WERI-Rb-1 (cell line): Measurements from ENCODE around the gene HORMAD2.

Experiments used
- DNase-seq: peaks from one replicate; pipeline ENCODE4 v3.0.0-alpha.2; 2020
- H3K27ac ChIP-seq: fragments of 250-450 bp; sonication (Bioruptor Pico); 2 replicates; pipeline ENCODE4 v1.5.1; 2020; ENCODE audit warnings: mild to moderate bottlenecking, moderate library complexity
- H3K27me3 ChIP-seq: fragments of 250-450 bp; sonication (Bioruptor Pico); 2 replicates; pipeline ENCODE4 v1.5.1; 2021; ENCODE audit warnings: mild to moderate bottlenecking, low read depth, moderate library complexity; ENCODE audit not compliant: insufficient read depth, severe bottlenecking
- H3K36me3 ChIP-seq: fragments of 250-450 bp; sonication (Bioruptor Pico); 2 replicates; pipeline ENCODE4 v1.5.1; 2020; ENCODE audit warnings: mild to moderate bottlenecking, moderate library complexity
- H3K4me3 ChIP-seq: 2 replicates; pipeline ENCODE4 v1.5.1; 2011; ENCODE audit warnings: low read depth, mild to moderate bottlenecking, control low read depth, low read length
- H3K9me3 ChIP-seq: fragments of 250-450 bp; sonication (Bioruptor Pico); 2 replicates; pipeline ENCODE4 v1.5.1; 2021; ENCODE audit warnings: mild to moderate bottlenecking, moderate library complexity; ENCODE audit not compliant: severe bottlenecking
- TF ChIP-seq, protein P1 (sequence below): IDR thresholded peaks from 2 replicates; pipeline ENCODE4 v1.5.1; 2011; ENCODE audit warnings: low read depth, mild to moderate bottlenecking, control low read depth, inconsistent platforms, low read length

Gene HORMAD2

DNA sequence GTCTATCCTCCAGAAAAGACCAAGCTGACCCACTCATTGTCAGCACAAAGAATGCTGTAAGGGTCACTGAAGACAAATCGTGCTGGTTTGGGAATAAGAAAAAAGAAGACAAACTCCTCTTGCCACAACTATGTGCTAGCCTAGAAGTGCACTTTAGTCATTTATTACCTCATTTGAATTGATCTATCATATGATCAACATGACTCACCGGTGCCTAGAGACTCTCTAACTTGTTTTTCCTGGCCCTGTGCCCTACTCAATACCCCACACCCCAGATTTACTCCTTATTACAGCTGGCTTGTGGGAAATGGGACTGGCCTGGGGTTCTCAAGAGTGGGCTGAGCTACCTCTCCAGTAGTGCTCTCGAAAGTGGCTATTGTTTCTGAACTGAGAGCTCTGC is 35.9 kb upstream of the HORMAD2 start:
- H3K27ac ChIP-seq: no peak overlapping the region
- H3K27me3 ChIP-seq: no peaks in the 10 kb centered on the region
- H3K4me3 ChIP-seq: no peak overlapping the region
- no peaks in the 10 kb centered on the region for H3K9me3 ChIP-seq
- no peak for DNase-seq
- TF ChIP-seq, protein P1, sequence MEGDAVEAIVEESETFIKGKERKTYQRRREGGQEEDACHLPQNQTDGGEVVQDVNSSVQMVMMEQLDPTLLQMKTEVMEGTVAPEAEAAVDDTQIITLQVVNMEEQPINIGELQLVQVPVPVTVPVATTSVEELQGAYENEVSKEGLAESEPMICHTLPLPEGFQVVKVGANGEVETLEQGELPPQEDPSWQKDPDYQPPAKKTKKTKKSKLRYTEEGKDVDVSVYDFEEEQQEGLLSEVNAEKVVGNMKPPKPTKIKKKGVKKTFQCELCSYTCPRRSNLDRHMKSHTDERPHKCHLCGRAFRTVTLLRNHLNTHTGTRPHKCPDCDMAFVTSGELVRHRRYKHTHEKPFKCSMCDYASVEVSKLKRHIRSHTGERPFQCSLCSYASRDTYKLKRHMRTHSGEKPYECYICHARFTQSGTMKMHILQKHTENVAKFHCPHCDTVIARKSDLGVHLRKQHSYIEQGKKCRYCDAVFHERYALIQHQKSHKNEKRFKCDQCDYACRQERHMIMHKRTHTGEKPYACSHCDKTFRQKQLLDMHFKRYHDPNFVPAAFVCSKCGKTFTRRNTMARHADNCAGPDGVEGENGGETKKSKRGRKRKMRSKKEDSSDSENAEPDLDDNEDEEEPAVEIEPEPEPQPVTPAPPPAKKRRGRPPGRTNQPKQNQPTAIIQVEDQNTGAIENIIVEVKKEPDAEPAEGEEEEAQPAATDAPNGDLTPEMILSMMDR: no peak
- H3K36me3 ChIP-seq: no peaks in the 10 kb centered on the region

DNA sequence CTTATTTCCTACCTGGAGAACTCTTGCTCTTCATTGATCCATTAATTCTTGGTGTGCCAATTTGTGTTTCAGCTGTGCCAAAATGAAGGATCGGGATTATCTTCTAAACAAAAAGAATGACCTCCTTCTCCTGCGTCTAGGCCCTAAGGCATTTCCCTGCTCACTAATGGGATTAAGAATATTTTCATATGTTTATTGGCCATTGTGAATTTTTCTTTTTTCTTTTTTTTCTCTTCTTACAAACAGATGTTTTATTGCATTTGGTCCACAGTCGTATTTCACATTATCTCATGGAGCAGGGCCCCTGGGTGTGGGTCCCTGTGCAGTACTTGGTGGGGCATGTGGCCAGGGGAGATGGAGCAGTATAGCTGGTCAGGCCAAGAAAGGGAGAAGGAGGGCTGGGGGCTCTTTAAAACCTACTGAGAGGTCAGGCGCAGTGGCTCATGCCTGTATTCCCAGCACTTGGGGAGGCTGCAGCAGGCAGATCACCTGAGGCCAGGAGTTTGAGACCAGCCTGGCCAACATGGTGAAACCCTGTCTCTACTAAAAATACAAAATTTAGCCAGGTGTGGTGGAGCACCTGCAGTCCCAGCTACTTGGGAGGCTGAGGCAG is 35.3 kb upstream of the HORMAD2 start:
- TF ChIP-seq, protein P1: no peak
- Histone ChIP-seq H3K27me3 (no peaks in the 10 kb centered on the region), H3K4me3 (no peak overlapping the region), H3K36me3 (no peaks in the 10 kb centered on the region), H3K27ac (no peak overlapping the region), H3K9me3 (no peaks in the 10 kb centered on the region)
- DNase-seq: no peak

DNA sequence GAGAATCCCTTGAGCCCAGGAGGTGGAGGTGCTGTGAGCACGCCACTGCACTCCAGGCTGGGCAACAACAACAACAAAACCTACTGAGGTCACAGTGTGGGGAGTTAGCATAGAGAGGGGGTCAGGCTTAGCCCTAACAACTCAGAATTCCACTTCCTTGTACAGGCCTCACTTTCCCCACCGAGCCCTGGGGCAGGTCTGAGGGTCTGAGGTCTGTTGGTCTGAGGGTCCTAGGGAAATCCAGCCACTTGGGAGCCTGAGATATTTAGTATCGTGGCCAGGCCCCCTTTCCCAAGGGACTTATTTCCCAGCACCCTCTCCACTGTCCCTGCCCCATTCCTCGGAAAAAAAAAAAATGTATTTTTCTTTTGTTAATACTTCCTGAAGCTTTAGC is 34.8 kb upstream of the HORMAD2 start:
- Histone ChIP-seq H3K27me3 (no peaks in the 10 kb centered on the region), H3K27ac (no peak overlapping the region), H3K4me3 (no peak overlapping the region), H3K9me3 (no peaks in the 10 kb centered on the region), H3K36me3 (no peaks in the 10 kb centered on the region)
- TF ChIP-seq, protein P1: no peak
- no peak for DNase-seq

DNA sequence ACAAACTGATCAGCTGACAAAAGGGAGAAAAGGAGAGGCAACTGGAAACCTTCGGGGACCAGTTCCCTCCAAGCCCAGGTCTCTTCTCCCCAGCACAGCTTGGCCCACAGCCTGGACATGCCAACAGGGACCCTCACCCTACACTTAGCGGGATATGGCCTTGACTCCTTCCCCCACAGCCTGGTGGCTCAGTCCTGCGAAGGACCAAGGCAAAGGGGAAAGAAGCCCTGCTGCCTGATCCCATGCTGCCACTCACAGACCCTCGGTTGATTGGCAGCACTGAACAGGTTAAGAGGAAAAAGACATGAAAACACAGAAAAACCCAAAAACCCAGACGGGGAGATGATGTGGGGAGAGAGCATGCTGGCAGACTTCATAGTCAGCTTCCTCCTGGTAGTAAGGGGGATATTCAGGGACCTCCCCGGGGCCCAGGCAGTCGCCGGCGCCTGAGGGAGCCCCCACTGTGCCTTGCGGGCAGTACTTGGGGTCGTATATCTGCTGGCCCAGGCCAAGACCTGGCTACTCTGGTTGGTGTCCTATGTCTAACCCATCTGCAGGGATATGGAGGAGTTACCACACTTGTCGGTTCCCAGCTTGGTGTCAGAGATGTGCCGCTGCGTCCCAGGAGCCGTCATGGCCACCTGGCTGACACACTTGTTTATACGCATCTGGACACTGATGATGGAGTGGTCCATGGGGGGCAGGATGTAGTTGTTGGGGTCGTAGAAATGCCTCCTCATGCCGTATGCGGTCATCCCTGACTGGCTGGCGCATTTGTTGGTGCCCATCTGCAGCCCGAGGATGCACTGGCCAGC is 34.2 kb upstream of the HORMAD2 start:
- Histone ChIP-seq H3K27me3 (no peaks in the 10 kb centered on the region), H3K9me3 (no peaks in the 10 kb centered on the region), H3K27ac (no peak overlapping the region), H3K36me3 (no peaks in the 10 kb centered on the region), H3K4me3 (no peak overlapping the region)
- no peak for DNase-seq
- TF ChIP-seq, protein P1: no peak

DNA sequence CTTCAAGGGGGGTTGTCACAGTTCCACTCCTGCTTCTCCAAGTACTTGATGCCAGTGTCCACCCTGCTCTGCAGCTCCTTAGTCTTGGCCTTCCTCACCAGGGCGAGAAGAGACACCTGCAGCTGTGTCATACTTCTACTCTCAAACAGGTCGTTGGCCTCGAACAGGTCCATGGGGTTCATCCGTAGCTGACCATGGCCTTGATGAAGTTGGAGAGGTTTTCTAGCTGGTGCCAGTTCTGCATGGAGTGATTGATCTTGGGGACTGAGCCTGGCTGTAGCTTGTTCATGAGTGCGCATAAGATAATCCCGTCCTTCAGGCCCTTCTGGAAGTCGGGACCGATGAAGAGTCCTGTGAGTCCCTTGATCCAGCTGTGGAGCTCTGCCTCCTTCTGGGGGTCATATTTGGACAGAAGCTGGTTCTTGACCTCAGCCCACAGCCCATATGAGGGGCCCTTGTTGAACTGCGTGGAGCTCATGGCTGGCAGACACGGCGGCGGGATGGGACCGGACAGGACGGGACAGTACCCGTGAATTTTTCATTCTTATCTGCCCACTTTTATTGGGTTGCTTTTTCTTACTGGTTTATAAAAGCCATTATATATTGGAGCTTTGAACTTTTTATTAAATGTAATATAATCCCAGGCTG is 33.4 kb upstream of the HORMAD2 start:
- H3K27ac ChIP-seq: no peak overlapping the region
- DNase-seq: no peak
- no peaks in the 10 kb centered on the region for H3K27me3 ChIP-seq
- H3K36me3 ChIP-seq: no peaks in the 10 kb centered on the region
- no peaks in the 10 kb centered on the region for H3K9me3 ChIP-seq
- no peak overlapping the region for H3K4me3 ChIP-seq
- TF ChIP-seq, protein P1: no peak
